ENCODE results near the gene HDAC7.

DNA sequence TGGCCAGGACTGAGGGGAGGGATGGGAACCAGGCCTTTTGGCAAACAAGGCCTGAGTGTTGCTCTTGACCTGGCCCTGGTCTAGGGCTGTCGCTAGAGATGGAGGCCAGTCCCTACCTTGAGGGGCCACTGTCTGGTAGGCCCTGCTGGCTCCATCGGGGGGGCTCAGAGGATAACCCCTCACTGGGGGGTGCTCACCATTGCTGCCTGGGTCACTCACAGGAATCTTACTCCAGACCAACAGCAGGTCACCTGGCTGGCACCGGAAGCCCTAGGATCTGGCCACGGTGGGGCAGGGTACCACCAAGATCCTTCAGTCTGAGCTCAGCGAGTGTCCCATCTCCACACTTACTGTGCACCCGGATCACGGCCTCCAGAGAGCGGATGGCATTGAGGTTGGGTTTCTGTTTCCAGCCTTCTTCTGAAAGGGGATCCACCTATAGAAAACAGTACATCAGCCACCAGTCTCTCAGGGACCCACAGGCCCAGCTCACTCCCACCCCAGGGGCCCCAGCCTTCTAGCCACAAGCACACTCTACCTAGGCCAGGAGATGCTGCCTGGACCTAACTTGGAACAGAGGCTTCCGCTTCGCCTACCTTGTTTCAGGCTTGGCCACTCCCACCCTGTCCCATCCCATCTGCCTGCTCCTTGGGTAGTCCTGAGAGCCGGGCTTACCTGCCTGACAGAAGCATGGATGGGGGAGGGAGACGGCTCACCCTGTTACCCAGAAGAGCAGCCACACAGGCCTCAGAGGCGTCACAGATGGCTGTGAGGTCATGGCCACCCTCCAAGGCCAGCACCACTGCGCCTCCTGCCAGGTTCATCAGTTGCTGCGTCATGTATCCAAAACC, 34.4 kb downstream of the HDAC7 start:
- TF ChIP-seq, protein P1, sequence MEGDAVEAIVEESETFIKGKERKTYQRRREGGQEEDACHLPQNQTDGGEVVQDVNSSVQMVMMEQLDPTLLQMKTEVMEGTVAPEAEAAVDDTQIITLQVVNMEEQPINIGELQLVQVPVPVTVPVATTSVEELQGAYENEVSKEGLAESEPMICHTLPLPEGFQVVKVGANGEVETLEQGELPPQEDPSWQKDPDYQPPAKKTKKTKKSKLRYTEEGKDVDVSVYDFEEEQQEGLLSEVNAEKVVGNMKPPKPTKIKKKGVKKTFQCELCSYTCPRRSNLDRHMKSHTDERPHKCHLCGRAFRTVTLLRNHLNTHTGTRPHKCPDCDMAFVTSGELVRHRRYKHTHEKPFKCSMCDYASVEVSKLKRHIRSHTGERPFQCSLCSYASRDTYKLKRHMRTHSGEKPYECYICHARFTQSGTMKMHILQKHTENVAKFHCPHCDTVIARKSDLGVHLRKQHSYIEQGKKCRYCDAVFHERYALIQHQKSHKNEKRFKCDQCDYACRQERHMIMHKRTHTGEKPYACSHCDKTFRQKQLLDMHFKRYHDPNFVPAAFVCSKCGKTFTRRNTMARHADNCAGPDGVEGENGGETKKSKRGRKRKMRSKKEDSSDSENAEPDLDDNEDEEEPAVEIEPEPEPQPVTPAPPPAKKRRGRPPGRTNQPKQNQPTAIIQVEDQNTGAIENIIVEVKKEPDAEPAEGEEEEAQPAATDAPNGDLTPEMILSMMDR (IDR thresholded peaks at IDR 0.05), result no peak
- no peak for TF ChIP-seq POLR2A (IDR thresholded peaks at IDR 0.05)
